Ishikawa (cell line): ENCODE measurements around the gene ABCC10.

Source experiments
- CEBPB ChIP-seq: IDR thresholded peaks from 2 replicates; pipeline ENCODE4 v1.6.1; 2012
- CREB1 ChIP-seq: IDR thresholded peaks from 2 replicates; pipeline ENCODE4 v1.6.1; 2012; ENCODE audit warnings: low read depth
- EGR1 ChIP-seq: IDR thresholded peaks from 2 replicates; pipeline ENCODE4 v1.6.1; 2012
- EP300 ChIP-seq: IDR thresholded peaks from 2 replicates; pipeline ENCODE4 v1.6.1; 2012; ENCODE audit warnings: borderline replicate concordance
- FOXM1 ChIP-seq: IDR thresholded peaks from 2 replicates; pipeline ENCODE4 v1.6.1; 2012; ENCODE audit warnings: low read depth, borderline replicate concordance
- NFIC ChIP-seq: IDR thresholded peaks from 2 replicates; pipeline ENCODE4 v1.6.1; 2012
- RAD21 ChIP-seq: IDR thresholded peaks from 2 replicates; pipeline ENCODE4 v1.6.1; 2012; ENCODE audit warnings: low read depth
- REST ChIP-seq: IDR thresholded peaks from 2 replicates; pipeline ENCODE4 v1.6.1; 2012; ENCODE audit warnings: low read depth, mild to moderate bottlenecking
- TAF1 ChIP-seq: IDR thresholded peaks from 2 replicates; pipeline ENCODE4 v1.6.1; 2012; ENCODE audit warnings: low read depth, mild to moderate bottlenecking
- TCF12 ChIP-seq: IDR thresholded peaks from 2 replicates; pipeline ENCODE4 v1.6.1; 2012; ENCODE audit warnings: low read depth
- TEAD4 ChIP-seq: IDR thresholded peaks from 2 replicates; pipeline ENCODE4 v1.6.1; 2012
- YY1 ChIP-seq: IDR thresholded peaks from 2 replicates; pipeline ENCODE4 v1.6.1; 2012; ENCODE audit warnings: low read depth
- ZBTB7A ChIP-seq: IDR thresholded peaks from 2 replicates; pipeline ENCODE4 v1.6.1; 2012; ENCODE audit warnings: low read depth
- TF ChIP-seq, protein P1 (sequence below): IDR thresholded peaks from 2 replicates; pipeline ENCODE4 v1.6.1; 2012
- TF ChIP-seq, protein P2 (sequence below): IDR thresholded peaks from 2 replicates; pipeline ENCODE4 v1.6.1; 2012

ABCC10 gene

DNA sequence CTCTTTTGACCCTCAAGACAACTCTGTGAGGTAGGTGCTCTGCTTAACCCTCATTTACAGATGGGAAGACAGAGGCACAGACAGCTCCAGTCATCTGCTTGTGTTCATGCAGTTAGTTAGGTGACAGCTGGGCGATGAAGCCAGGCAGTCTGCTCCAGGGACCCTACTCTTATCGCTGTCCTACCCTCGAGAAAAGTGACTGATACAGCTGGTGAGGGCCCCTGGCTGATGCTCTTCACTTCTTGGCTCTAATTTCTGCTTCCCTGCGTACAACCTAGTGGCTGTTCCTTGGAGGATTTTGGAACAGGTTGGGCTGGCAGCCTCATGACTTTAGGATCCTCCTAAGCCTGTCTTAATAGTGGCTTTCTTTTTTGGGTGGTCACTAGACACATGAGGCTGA, 40.9 kb downstream of the ABCC10 start:
- TF ChIP-seq REST (no peak), TCF12 (no peak), FOXM1 (no peak), TEAD4 (no peak), RAD21 (no peak), EP300 (no peak), EGR1 (no peak), YY1 (no peak), CEBPB (no peak), TAF1 (no peak)
- TF ChIP-seq, protein P1, sequence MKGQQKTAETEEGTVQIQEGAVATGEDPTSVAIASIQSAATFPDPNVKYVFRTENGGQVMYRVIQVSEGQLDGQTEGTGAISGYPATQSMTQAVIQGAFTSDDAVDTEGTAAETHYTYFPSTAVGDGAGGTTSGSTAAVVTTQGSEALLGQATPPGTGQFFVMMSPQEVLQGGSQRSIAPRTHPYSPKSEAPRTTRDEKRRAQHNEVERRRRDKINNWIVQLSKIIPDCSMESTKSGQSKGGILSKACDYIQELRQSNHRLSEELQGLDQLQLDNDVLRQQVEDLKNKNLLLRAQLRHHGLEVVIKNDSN: no peak

GRCh38 chr6:43468748-43469681, 41.7 kb downstream of the ABCC10 start:
- no peak for TF ChIP-seq NFIC
- TF ChIP-seq YY1: 0 out of 2 replicates have a peak, but pooled peaks have one; percentile 20

- TF ChIP-seq EGR1 (no peak), CEBPB (no peak), FOXM1 (no peak), NFIC (no peak), REST (no peak), RAD21 (no peak), YY1 (no peak)
Measured at GRCh38 chr6:43469947-43470346, 42.6 kb downstream of the ABCC10 start.

GRCh38 chr6:43471399-43471798, 44.1 kb downstream of the ABCC10 start:
- no peak for TF ChIP-seq EP300
- no peak for TF ChIP-seq FOXM1
- no peak for TF ChIP-seq CREB1
- no peak for TF ChIP-seq ZBTB7A
- no peak for TF ChIP-seq CEBPB
- no peak for TF ChIP-seq RAD21
- no peak for TF ChIP-seq TCF12
- no peak for TF ChIP-seq NFIC

GRCh38 chr6:43472515-43472914, 45.2 kb downstream of the ABCC10 start:
- TF ChIP-seq TEAD4 (no peak), YY1 (no peak), RAD21 (no peak), EP300 (no peak), FOXM1 (no peak)
- TF ChIP-seq, protein P2, sequence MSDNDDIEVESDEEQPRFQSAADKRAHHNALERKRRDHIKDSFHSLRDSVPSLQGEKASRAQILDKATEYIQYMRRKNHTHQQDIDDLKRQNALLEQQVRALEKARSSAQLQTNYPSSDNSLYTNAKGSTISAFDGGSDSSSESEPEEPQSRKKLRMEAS: no peak

- TF ChIP-seq RAD21: no peak
- no peak for TF ChIP-seq NFIC
- no peak for TF ChIP-seq REST
- TF ChIP-seq FOXM1: no peak
Measured at GRCh38 chr6:43475516-43475915, 48.2 kb downstream of the ABCC10 start.
